Type B pancreatic cell (in vitro differentiated cells): ENCODE results near the gene IQCK. TPM values are rescaled to one million over a fixed set of nuclear protein-coding genes. Genes with fewer than 3 reads are reported as not detected.

ENCODE experiments used
- DNase-seq: peaks from one replicate; pipeline ENCODE4 v3.0.0; 2021; ENCODE audit warnings: mixed read lengths; ENCODE audit not compliant: unreplicated experiment; ENCODE audit errors: extremely low spot score
- H3K27ac Mint-ChIP-seq: 2 replicates; pipeline ENCODE4 v1.8.0; 2021; ENCODE audit warnings: mild to moderate bottlenecking, mixed read lengths
- H3K27me3 Mint-ChIP-seq: 2 replicates; pipeline ENCODE4 v1.8.0; 2021; ENCODE audit warnings: mixed read lengths
- H3K36me3 Mint-ChIP-seq: 2 replicates; pipeline ENCODE4 v1.8.0; 2021; ENCODE audit warnings: mixed read lengths
- H3K4me1 Mint-ChIP-seq: one replicate; pipeline ENCODE4 v1.8.0; 2021; ENCODE audit warnings: mixed read lengths; ENCODE audit not compliant: unreplicated experiment
- H3K4me3 Mint-ChIP-seq: 2 replicates; pipeline ENCODE4 v1.8.0; 2021; ENCODE audit warnings: mild to moderate bottlenecking, mixed read lengths
- H3K9me3 Mint-ChIP-seq: 2 replicates; pipeline ENCODE4 v1.8.0; 2021; ENCODE audit warnings: mixed read lengths
- CTCF ChIP-seq: fragments of 200-600 bp; sonication (generic); conservative IDR thresholded peaks from 2 replicates; pipeline ENCODE4 v1.5.0; 2021; ENCODE audit warnings: antibody characterized with exemption, mild to moderate bottlenecking
- total RNA-seq: library from RNA; stranded (reverse); gene quantifications from 2 replicates; pipeline ENCODE4 v1.2.1, GENCODE V29; 2021; ENCODE audit warnings: low replicate concordance

The IQCK gene
- total RNA-seq, 1 donor from 2014 or later: 23.0 TPM

GRCh38 chr16:19860166-19861041 is 142.3 kb downstream of the IQCK start:
- Mint-ChIP-seq H3K4me3 (no peak overlapping the region), H3K9me3 (no peaks in the 10 kb centered on the region), H3K36me3 (peaks cover 37% of the 10 kb centered on the region), H3K4me1 (peaks cover 35% of the 10 kb centered on the region), H3K27ac (peak overlapping the region; percentile 48), H3K27me3 (no peaks in the 10 kb centered on the region)
- TF ChIP-seq CTCF: no peak
- DNase-seq: no peak

- H3K27me3 Mint-ChIP-seq: no peaks in the 10 kb centered on the region
- peaks cover 34% of the 10 kb centered on the region for H3K36me3 Mint-ChIP-seq
- TF ChIP-seq CTCF: no peak
- no peak overlapping the region for H3K27ac Mint-ChIP-seq
- H3K4me1 Mint-ChIP-seq: peaks cover 29% of the 10 kb centered on the region
- DNase-seq: no peak
- H3K4me3 Mint-ChIP-seq: no peak overlapping the region
- no peaks in the 10 kb centered on the region for H3K9me3 Mint-ChIP-seq
Observed at GRCh38 chr16:19861133-19861532, 143.1 kb downstream of the IQCK start.

GRCh38 chr16:19861811-19862327 is 143.8 kb downstream of the IQCK start:
- Mint-ChIP-seq H3K27ac (no peak overlapping the region), H3K9me3 (no peaks in the 10 kb centered on the region), H3K4me1 (peaks cover 24% of the 10 kb centered on the region), H3K36me3 (peaks cover 26% of the 10 kb centered on the region), H3K4me3 (no peak overlapping the region), H3K27me3 (no peaks in the 10 kb centered on the region)
- no peak for DNase-seq
- no peak for TF ChIP-seq CTCF

- Mint-ChIP-seq H3K9me3 (no peaks in the 10 kb centered on the region), H3K36me3 (peaks cover 21% of the 10 kb centered on the region), H3K4me1 (peaks cover 18% of the 10 kb centered on the region), H3K4me3 (no peak overlapping the region), H3K27ac (no peak overlapping the region), H3K27me3 (no peaks in the 10 kb centered on the region)
- no peak for DNase-seq
- no peak for TF ChIP-seq CTCF
Observed at GRCh38 chr16:19863990-19864389, 145.9 kb downstream of the IQCK start.

- Mint-ChIP-seq H3K27ac (no peak overlapping the region), H3K27me3 (no peaks in the 10 kb centered on the region), H3K36me3 (peaks cover 21% of the 10 kb centered on the region), H3K4me1 (peaks cover 18% of the 10 kb centered on the region), H3K4me3 (no peak overlapping the region), H3K9me3 (no peaks in the 10 kb centered on the region)
- no peak for TF ChIP-seq CTCF
- DNase-seq: no peak
Observed at GRCh38 chr16:19864566-19864965, 146.5 kb downstream of the IQCK start.
